ENCODE measurements around the gene SLC16A11. TPM values are rescaled to one million over a fixed set of nuclear protein-coding genes. Genes with fewer than 3 reads are reported as not detected.

Gene SLC16A11
- polyA plus RNA-seq, 2 of the 4 experiments (the other 2 are of a cell fraction): not detected

DNA sequence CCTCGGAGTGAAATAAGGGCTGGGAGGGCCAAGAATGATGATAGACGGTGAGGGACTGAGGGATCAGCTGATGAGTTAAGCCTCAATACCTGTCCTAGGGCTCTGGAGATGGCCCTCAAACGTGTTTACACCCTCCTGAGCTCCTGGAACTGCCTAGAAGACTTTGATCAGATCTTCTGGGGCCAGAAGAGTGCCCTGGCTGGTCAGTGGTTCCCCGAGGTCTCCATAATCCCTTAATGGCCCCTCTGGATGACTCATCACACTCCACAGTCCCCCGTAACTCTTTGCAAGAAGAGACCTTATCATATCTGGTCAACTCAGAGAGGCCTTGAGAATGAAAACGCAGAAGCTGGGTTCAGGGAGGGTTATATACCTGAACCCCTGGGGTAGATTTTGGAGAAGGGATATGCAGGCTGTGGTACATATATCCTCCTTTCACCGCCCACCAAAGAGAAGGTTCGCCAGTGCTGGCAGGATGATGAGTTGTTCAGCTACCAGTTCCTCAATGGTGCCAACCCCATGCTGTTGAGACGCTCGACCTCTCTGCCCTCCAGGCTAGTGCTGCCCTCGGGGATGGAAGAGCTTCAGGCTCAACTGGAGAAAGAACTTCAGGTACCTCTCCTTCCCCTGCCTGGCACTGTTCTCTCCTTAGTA is 44.9 kb downstream of the SLC16A11 start:
- ChIA-PET CTCF (interaction anchor here (0.8 to 15.6 kb wide), 10 partner anchors 8 to 333 kb away, joined by 3 to 293 read pairs (median 4); partner anchors contain the start of gene SLC13A5), POLR2A (interaction anchor here (0.5 kb wide), 1 partner anchor 88 kb away, joined by 3 read pairs; no protein-coding TSS in a partner anchor)
- TF ChIP-seq CBX2 (IDR thresholded peaks at IDR 0.05; ENCODE audit: borderline replicate concordance, low read depth) (no peak), FOSL2 (IDR thresholded peaks at IDR 0.05) (no peak), FOSL2 (CRISPR knock-in tag; IDR thresholded peaks at IDR 0.05) (peak; percentile 23; the same call in 1 of the 2 replicates)

GRCh38 chr17:6997171-6997570 is 46.7 kb downstream of the SLC16A11 start:
- H3K4me1 ChIP-seq: no peaks in the 10 kb centered on the region
- no peak overlapping the region for H3K4me2 ChIP-seq
- WGBS (ENCODE audit: missing lambda C conversion rate): 80% methylated on average over 8 of the region's 8 CpGs
- ChIA-PET CTCF (interaction anchor here (0.7 kb wide), 1 partner anchor 13 kb away, joined by 3 read pairs; no protein-coding TSS in a partner anchor), POLR2A (no interaction called here)
- ATAC-seq: no peak
- FAIRE-seq: no peak
- H3K9me3 ChIP-seq: no peaks in the 10 kb centered on the region
- TF ChIP-seq EHMT2 (IDR thresholded peaks at IDR 0.05; ENCODE audit: low read depth) (no peak), ESRRA (IDR thresholded peaks at IDR 0.05; ENCODE audit: borderline replicate concordance, low read length) (no peak), CEBPB (IDR thresholded peaks at IDR 0.05) (no peak), CHD2 (IDR thresholded peaks at IDR 0.05; ENCODE audit: low read length, partially characterized antibody) (no peak), RARB (CRISPR knock-in tag; IDR thresholded peaks at IDR 0.05) (no peak), NR3C1 (IDR thresholded peaks at IDR 0.05) (no peak), FOSL2 (IDR thresholded peaks at IDR 0.05) (no peak), FOSL2 (CRISPR knock-in tag; IDR thresholded peaks at IDR 0.05) (no peak), MAX (IDR thresholded peaks at IDR 0.05) (no peak), FOXS1 (CRISPR knock-in tag; IDR thresholded peaks at IDR 0.05) (no peak), RCOR1 (IDR thresholded peaks at IDR 0.05; ENCODE audit: low read depth, low read length) (no peak), POLR2AphosphoS2 (conservative IDR thresholded peaks at IDR 0.05; ENCODE audit: low read length) (no peak), NFE2L2 (conservative IDR thresholded peaks at IDR 0.05; ENCODE audit: low read length) (no peak), HOXB5 (CRISPR knock-in tag; IDR thresholded peaks at IDR 0.05) (no peak), HEYL (CRISPR knock-in tag; IDR thresholded peaks at IDR 0.05) (no peak), ELK1 (IDR thresholded peaks at IDR 0.05; ENCODE audit: low read depth, low read length) (no peak), SMC3 (IDR thresholded peaks at IDR 0.05) (no peak), PHF8 (IDR thresholded peaks at IDR 0.05; ENCODE audit: borderline replicate concordance, low read depth) (no peak), PBX3 (IDR thresholded peaks at IDR 0.05) (no peak), ZFP36 (IDR thresholded peaks at IDR 0.05; ENCODE audit: borderline replicate concordance, partially characterized antibody) (no peak), POLR2A (IDR thresholded peaks at IDR 0.05; ENCODE audit: low read length) (no peak)
- DNase-seq (ENCODE audit: low read depth in 1 of 2, low spot score in 1 of 2): no peak
- H3K4me3 ChIP-seq: no peak overlapping the region
- H3K27ac ChIP-seq: no peak overlapping the region

More for the DNA sequence above, 44.9 kb downstream of the SLC16A11 start:
- ATAC-seq (no peak), FAIRE-seq (no peak), DNase-seq (ENCODE audit: low read depth in 1 of 2, low spot score in 1 of 2) (no peak)
- WGBS (ENCODE audit: missing lambda C conversion rate): 78% methylated on average over 11 of the region's 11 CpGs
- H3K4me2 ChIP-seq: no peak overlapping the region
- H3K27ac ChIP-seq: no peak overlapping the region
- no peak overlapping the region for H3K4me3 ChIP-seq
- H3K9me3 ChIP-seq: no peaks in the 10 kb centered on the region
- H3K4me1 ChIP-seq: no peaks in the 10 kb centered on the region
